Mesenchymal stem cell (in vitro differentiated cells and primary cell): ENCODE results near the gene AANAT.

ENCODE experiments used
- DNase-seq: peaks from one replicate; pipeline ENCODE4 v3.0.0-alpha.2; 2013
- H2AFZ ChIP-seq: one replicate; pipeline ENCODE4 v1.6.1; 2013; ENCODE audit warnings: low read depth, mild to moderate bottlenecking, control low read depth, inconsistent platforms, low read length, moderate library complexity
- H2AK5ac ChIP-seq: 2 replicates; pipeline ENCODE4 v1.6.1; 2013; ENCODE audit warnings: low read length, moderate library complexity, mild to moderate bottlenecking, inconsistent platforms; ENCODE audit not compliant: severe bottlenecking
- H2BK120ac ChIP-seq: one replicate; pipeline ENCODE4 v1.6.1; 2013; ENCODE audit warnings: low read depth, mild to moderate bottlenecking, inconsistent platforms, low read length, moderate library complexity
- H2BK12ac ChIP-seq, 2 experiments: one replicate each; pipeline ENCODE4 v1.6.1; 2013; ENCODE audit warnings: inconsistent platforms in 2 of 2, low read length in 2 of 2, mild to moderate bottlenecking in 2 of 2, moderate library complexity in 2 of 2, control low read depth in 1 of 2
- H2BK15ac ChIP-seq: one replicate; pipeline ENCODE4 v1.6.1; 2013; ENCODE audit warnings: mild to moderate bottlenecking, low read depth, inconsistent platforms; ENCODE audit not compliant: poor library complexity, severe bottlenecking
- H2BK5ac ChIP-seq: 2 replicates; pipeline ENCODE4 v1.6.1; 2013; ENCODE audit warnings: low read depth, mild to moderate bottlenecking, low read length, control low read depth, inconsistent platforms; ENCODE audit not compliant: poor library complexity, severe bottlenecking
- H3K14ac ChIP-seq, 2 experiments: one replicate each; pipeline ENCODE4 v1.6.1; 2013; ENCODE audit warnings: inconsistent platforms in 2 of 2, low read length in 2 of 2, control low read depth in 1 of 2, mild to moderate bottlenecking in 1 of 2, moderate library complexity in 1 of 2
- H3K18ac ChIP-seq, 2 experiments: one replicate each; pipeline ENCODE4 v1.6.1; 2013; ENCODE audit warnings: inconsistent platforms in 2 of 2, low read length in 2 of 2, control low read depth in 1 of 2, low read depth in 1 of 2, mild to moderate bottlenecking in 1 of 2
- H3K23ac ChIP-seq, 2 experiments: one replicate each; pipeline ENCODE4 v1.6.1; 2013; ENCODE audit warnings: inconsistent platforms in 2 of 2, low read length in 2 of 2, mild to moderate bottlenecking in 2 of 2, moderate library complexity in 2 of 2, control low read depth in 1 of 2
- H3K27ac ChIP-seq: 2 replicates; pipeline ENCODE4 v1.5.1; 2013; ENCODE audit warnings: mild to moderate bottlenecking, moderate library complexity, low read length, control low read depth, inconsistent platforms; ENCODE audit not compliant: poor library complexity, severe bottlenecking
- H3K27me3 ChIP-seq, 2 experiments: 2 replicates each; pipeline versions ENCODE4 v1.6.1 to v1.7.0; 2013; ENCODE audit warnings: low read length in 2 of 2, mild to moderate bottlenecking in 2 of 2, moderate library complexity in 2 of 2, control low read depth in 1 of 2, inconsistent platforms in 1 of 2; ENCODE audit not compliant: control insufficient read depth in 1 of 2, insufficient read depth in 1 of 2
- H3K36me3 ChIP-seq, 2 experiments: 2 replicates each; pipeline versions ENCODE4 v1.6.1 to v1.7.0; 2013; ENCODE audit warnings: low read length in 2 of 2, control low read depth in 1 of 2, inconsistent platforms in 1 of 2, low read depth in 1 of 2, mild to moderate bottlenecking in 1 of 2; ENCODE audit not compliant: insufficient read depth in 2 of 2, control insufficient read depth in 1 of 2
- H3K4ac ChIP-seq, 2 experiments: one replicate each; pipeline ENCODE4 v1.6.1; 2013; ENCODE audit warnings: inconsistent platforms in 2 of 2, low read length in 2 of 2, mild to moderate bottlenecking in 2 of 2, moderate library complexity in 2 of 2, control low read depth in 1 of 2, low read depth in 1 of 2
- H3K4me1 ChIP-seq: 2 replicates; pipeline ENCODE4 v1.6.1; 2013; ENCODE audit warnings: low read depth, low read length, control low read depth; ENCODE audit not compliant: control insufficient read depth, insufficient read depth
- H3K4me2 ChIP-seq: 2 replicates; pipeline ENCODE4 v1.6.1; 2013; ENCODE audit warnings: low read length, mild to moderate bottlenecking, inconsistent platforms; ENCODE audit not compliant: poor library complexity, severe bottlenecking
- H3K4me3 ChIP-seq, 2 experiments: 2 replicates each; pipeline versions ENCODE4 v1.5.1 to v1.7.0; 2013; ENCODE audit warnings: low read length in 2 of 2, mild to moderate bottlenecking in 2 of 2, control low read depth in 1 of 2, low read depth in 1 of 2; ENCODE audit not compliant: insufficient read depth in 1 of 2
- H3K79me1 ChIP-seq: replicated peaks from 2 replicates; pipeline ENCODE4 v1.6.1; 2013; ENCODE audit warnings: mild to moderate bottlenecking, control low read depth, low read length, inconsistent platforms; ENCODE audit not compliant: poor library complexity, severe bottlenecking
- H3K9ac ChIP-seq: 2 replicates; pipeline ENCODE4 v1.7.0; 2013; ENCODE audit warnings: mild to moderate bottlenecking, low read length, moderate library complexity
- H3K9me3 ChIP-seq: 2 replicates; pipeline ENCODE4 v1.7.0; 2013; ENCODE audit warnings: mild to moderate bottlenecking, low read length; ENCODE audit not compliant: control insufficient read depth
- H4K8ac ChIP-seq: one replicate; pipeline ENCODE4 v1.6.1; 2013; ENCODE audit warnings: inconsistent platforms, mild to moderate bottlenecking, low read length, moderate library complexity
- H4K91ac ChIP-seq: one replicate; pipeline ENCODE4 v1.6.1; 2013; ENCODE audit warnings: mild to moderate bottlenecking, low read length, inconsistent platforms
- WGBS: methylation state at CpG from one replicate; pipeline ENCODE4 v1.1.7; 2013; ENCODE audit warnings: mixed read lengths; 5-methylcytosine and 5-hydroxymethylcytosine counted together

AANAT gene

GRCh38 chr17:76438906-76439305, 28.5 kb upstream of the AANAT start:
- Histone ChIP-seq H3K14ac (peak overlapping the region in 1 of 2 experiments; percentile 3), H3K4me2 (no peak overlapping the region), H2AFZ (no peak overlapping the region), H3K4me3 (no peak overlapping the region), H3K4ac (no peak overlapping the region), H3K36me3 (peaks cover 3% of the 10 kb centered on the region in 2 experiments), H2BK5ac (no peak overlapping the region), H2AK5ac (no peak overlapping the region), H3K9me3 (no peaks in the 10 kb centered on the region), H2BK120ac (no peak overlapping the region), H3K4me1 (peaks cover 12% of the 10 kb centered on the region), H3K27ac (no peak overlapping the region), H4K8ac (no peak overlapping the region), H3K9ac (no peak overlapping the region), H4K91ac (no peak overlapping the region), H3K18ac (no peak overlapping the region), H3K23ac (no peak overlapping the region), H3K79me1 (peaks cover 48% of the 10 kb centered on the region), H2BK15ac (no peak overlapping the region), H2BK12ac (no peak overlapping the region), H3K27me3 (no peaks in the 10 kb centered on the region)
- 98% methylated on average over 9 of the region's 9 CpGs for WGBS
- DNase-seq: no peak

- no peaks in the 10 kb centered on the region for H3K9me3 ChIP-seq
- no peak overlapping the region for H3K9ac ChIP-seq
- 95% methylated on average over 5 of the region's 6 CpGs for WGBS
Observed at GRCh38 chr17:76439314-76439928, 28.0 kb upstream of the AANAT start.

GRCh38 chr17:76440751-76441362, 26.5 kb upstream of the AANAT start:
- Histone ChIP-seq H2AFZ (no peak overlapping the region), H3K4me3 (no peak overlapping the region), H3K4me1 (peaks cover 16% of the 10 kb centered on the region), H3K79me1 (peaks cover 39% of the 10 kb centered on the region), H3K9ac (no peak overlapping the region), H3K4ac (no peak overlapping the region), H3K14ac (no peak overlapping the region), H3K4me2 (no peak overlapping the region), H2AK5ac (no peak overlapping the region), H4K8ac (no peak overlapping the region), H3K27ac (no peak overlapping the region), H2BK5ac (no peak overlapping the region), H2BK15ac (no peak overlapping the region), H3K18ac (no peak overlapping the region), H3K36me3 (no peaks in the 10 kb centered on the region), H3K27me3 (no peaks in the 10 kb centered on the region), H3K9me3 (no peaks in the 10 kb centered on the region), H2BK12ac (no peak overlapping the region), H4K91ac (no peak overlapping the region), H2BK120ac (no peak overlapping the region), H3K23ac (no peak overlapping the region)
- DNase-seq: no peak
- 98% methylated on average over 2 of the region's 2 CpGs for WGBS

More at GRCh38 chr17:76439314-76439928, 28.0 kb upstream of the AANAT start:
- no peak for DNase-seq
- Histone ChIP-seq H3K4me3 (no peak overlapping the region), H3K4ac (no peak overlapping the region), H3K36me3 (peaks cover 0 to 3% of the 10 kb centered on the region in 2 experiments), H3K79me1 (peaks cover 44% of the 10 kb centered on the region), H4K8ac (no peak overlapping the region), H3K4me2 (no peak overlapping the region), H2BK5ac (no peak overlapping the region), H4K91ac (no peak overlapping the region), H3K23ac (no peak overlapping the region), H2AFZ (no peak overlapping the region), H3K4me1 (peaks cover 14% of the 10 kb centered on the region), H3K18ac (no peak overlapping the region), H3K14ac (peak overlapping the region in 1 of 2 experiments; percentile 3), H3K27me3 (no peaks in the 10 kb centered on the region), H2BK120ac (no peak overlapping the region), H2AK5ac (no peak overlapping the region), H2BK12ac (no peak overlapping the region), H2BK15ac (no peak overlapping the region), H3K27ac (no peak overlapping the region)

- Histone ChIP-seq H3K9ac (no peak overlapping the region), H3K36me3 (no peaks in the 10 kb centered on the region), H2BK5ac (no peak overlapping the region), H4K91ac (no peak overlapping the region), H3K4me2 (no peak overlapping the region), H3K4me3 (no peak overlapping the region), H3K79me1 (peaks cover 36% of the 10 kb centered on the region), H3K14ac (no peak overlapping the region), H3K4ac (no peak overlapping the region), H3K23ac (no peak overlapping the region), H3K9me3 (no peaks in the 10 kb centered on the region), H3K4me1 (peaks cover 21% of the 10 kb centered on the region), H4K8ac (no peak overlapping the region), H2BK15ac (no peak overlapping the region), H2BK12ac (peak overlapping the region in 1 of 2 experiments; percentile 8), H3K18ac (peak overlapping the region in 1 of 2 experiments; percentile 0), H3K27ac (no peak overlapping the region), H2BK120ac (peak overlapping the region; percentile 21), H2AK5ac (no peak overlapping the region), H3K27me3 (no peaks in the 10 kb centered on the region), H2AFZ (no peak overlapping the region)
- DNase-seq: no peak
- 76% methylated on average over 9 of the region's 13 CpGs for WGBS
Observed at GRCh38 chr17:76441686-76442340, 25.6 kb upstream of the AANAT start.
